ENCODE measurements around the gene ADAMTS2. TPM values are rescaled to one million over a fixed set of nuclear protein-coding genes. Genes with fewer than 3 reads are reported as not detected.

The ADAMTS2 gene
- total and polyA plus RNA-seq, 2 experiments from 2014 or later: 1.6 to 8.1 TPM

- Mint-ChIP-seq H3K27ac (peak overlapping the region; percentile 31; the same call in 1 of the 2 replicates), H3K27me3 (ENCODE audit: insufficient read depth, low read depth, poor library complexity) (peaks cover 10% of the 10 kb centered on the region), H3K9me3 (peaks cover 18% of the 10 kb centered on the region), H3K36me3 (ENCODE audit: low read depth) (no peaks in the 10 kb centered on the region), H3K4me3 (no peak overlapping the region), H3K4me1 (no peaks in the 10 kb centered on the region; the same call in 2 of the 3 replicates)
- no peaks in the 10 kb centered on the region for H3K36me3 ChIP-seq (ENCODE audit: insufficient read depth)
- H3K27ac ChIP-seq (ENCODE audit: low read depth): no peak overlapping the region
- no peak overlapping the region for H3K4me2 ChIP-seq
- H2AFZ ChIP-seq: no peak overlapping the region
- H3K79me2 ChIP-seq (replicated peaks; ENCODE audit: insufficient read depth): no peaks in the 10 kb centered on the region
- H3F3A ChIP-seq (replicated peaks; ENCODE audit: low read depth): no peaks in the 10 kb centered on the region
- TF ChIP-seq CREB1 (CRISPR knock-in tag; IDR thresholded peaks at IDR 0.05; ENCODE audit: low read depth) (no peak), EZH2phosphoT487 (IDR thresholded peaks at IDR 0.05; ENCODE audit: unreplicated experiment) (no peak), REST (IDR thresholded peaks at IDR 0.05; ENCODE audit: unreplicated experiment) (no peak), STAT1 (IDR thresholded peaks at IDR 0.05; ENCODE audit: unreplicated experiment) (no peak), NANOG (IDR thresholded peaks at IDR 0.05; ENCODE audit: borderline replicate concordance) (no peak), CTCF (conservative IDR thresholded peaks at IDR 0.05; ENCODE audit: low read depth in 2 of 2) (no peak), JUNB (IDR thresholded peaks at IDR 0.05; ENCODE audit: unreplicated experiment) (no peak), EZH2 (IDR thresholded peaks at IDR 0.05; ENCODE audit: low read depth, unreplicated experiment) (no peak)
- no peaks in the 10 kb centered on the region for H3K27me3 ChIP-seq (ENCODE audit: insufficient read depth)
- DNase-seq (ENCODE audit: low spot score) (no peak), ATAC-seq (no peak)
- H4K20me1 ChIP-seq (replicated peaks; ENCODE audit: insufficient read depth): no peaks in the 10 kb centered on the region
- H3K9me2 ChIP-seq (ENCODE audit: insufficient read depth): no peaks in the 10 kb centered on the region
- no peaks in the 10 kb centered on the region for H3K4me1 ChIP-seq (ENCODE audit: insufficient read depth)
- H3K4me3 ChIP-seq: no peak overlapping the region
These were observed 31.6 kb upstream of the ADAMTS2 start for GRCh38 chr5:179376701-179377420.

- no peak for DNase-seq (ENCODE audit: low spot score)
- no peaks in the 10 kb centered on the region for H3K36me3 Mint-ChIP-seq (ENCODE audit: low read depth)
- TF ChIP-seq CREB1 (CRISPR knock-in tag; IDR thresholded peaks at IDR 0.05; ENCODE audit: low read depth) (no peak), EZH2phosphoT487 (IDR thresholded peaks at IDR 0.05; ENCODE audit: unreplicated experiment) (no peak), CTCF (conservative IDR thresholded peaks at IDR 0.05; ENCODE audit: low read depth in 2 of 2) (no peak), JUNB (IDR thresholded peaks at IDR 0.05; ENCODE audit: unreplicated experiment) (no peak), EZH2 (IDR thresholded peaks at IDR 0.05; ENCODE audit: low read depth, unreplicated experiment) (no peak)
These were observed 30.6 kb upstream of the ADAMTS2 start for GRCh38 chr5:179375831-179376365.

More at GRCh38 chr5:179375831-179376365, 30.6 kb upstream of the ADAMTS2 start:
- Mint-ChIP-seq H3K27ac (no peak overlapping the region), H3K4me1 (no peaks in the 10 kb centered on the region; the same call in 2 of the 3 replicates), H3K9me3 (peaks cover 18% of the 10 kb centered on the region), H3K27me3 (ENCODE audit: insufficient read depth, low read depth, poor library complexity) (peaks cover 10% of the 10 kb centered on the region), H3K4me3 (no peak overlapping the region)
- H3K27me3 ChIP-seq (ENCODE audit: insufficient read depth): no peaks in the 10 kb centered on the region
- ATAC-seq: no peak
- no peaks in the 10 kb centered on the region for H3K9me2 ChIP-seq (ENCODE audit: insufficient read depth)
- no peak overlapping the region for H3K4me2 ChIP-seq
- H3F3A ChIP-seq (replicated peaks; ENCODE audit: low read depth): no peaks in the 10 kb centered on the region
- no peaks in the 10 kb centered on the region for H4K20me1 ChIP-seq (replicated peaks; ENCODE audit: insufficient read depth)
- no peak overlapping the region for H2AFZ ChIP-seq
- no peaks in the 10 kb centered on the region for H3K79me2 ChIP-seq (replicated peaks; ENCODE audit: insufficient read depth)
- no peak overlapping the region for H3K27ac ChIP-seq (ENCODE audit: low read depth)
- no peaks in the 10 kb centered on the region for H3K36me3 ChIP-seq (ENCODE audit: insufficient read depth)
- no peaks in the 10 kb centered on the region for H3K4me1 ChIP-seq (ENCODE audit: insufficient read depth)
- no peak overlapping the region for H3K4me3 ChIP-seq

Measured in GM23338 (cell line).